Colonic mucosa (tissue), 4 donors: ENCODE measurements around the gene ABCC5. TPM values are rescaled to one million over a fixed set of nuclear protein-coding genes. Genes with fewer than 3 reads are reported as not detected.

Source experiments
- DNase-seq: peaks from one replicate; pipeline ENCODE4 v3.0.0-alpha.2; 2020
- H3K27ac ChIP-seq: fragments of 200-600 bp; one replicate; pipeline ENCODE4 v1.8.0; 2021
- H3K27me3 ChIP-seq: fragments of 200-600 bp; one replicate; pipeline ENCODE4 v1.8.0; 2021
- H3K36me3 ChIP-seq: fragments of 200-600 bp; one replicate; pipeline ENCODE4 v1.8.0; 2021
- H3K4me1 ChIP-seq: fragments of 200-600 bp; one replicate; pipeline ENCODE4 v1.8.0; 2021; ENCODE audit warnings: mild to moderate bottlenecking
- H3K4me3 ChIP-seq: fragments of 200-600 bp; one replicate; pipeline ENCODE4 v1.8.0; 2021
- H3K9ac ChIP-seq, 2 donors: one replicate each; pipeline ENCODE4 v1.7.0; 2013; ENCODE audit warnings: control low read depth in 2 of 2, low read depth in 2 of 2, low read length in 2 of 2
- H3K9me3 ChIP-seq: fragments of 200-600 bp; one replicate; pipeline ENCODE4 v1.8.0; 2021
- intact Hi-C: fragments of 100-400 bp; cut with DNase I; formaldehyde crosslinking; loops from one replicate; pipeline ENCODE4 v1.14.1; 2022
- total RNA-seq, 2 donors: library from RNA; stranded (reverse); fragmentation: NEBNext Ultra II Directional in 1 of 2; extraction: Animal tissue kit (Norgen Biotek cat#: 25700) in 1 of 2; gene quantifications; one replicate each; pipeline ENCODE4 v1.2.1, GENCODE V29; 2021
- TF ChIP-seq, protein P1 (sequence below): fragments of 200-600 bp; IDR thresholded peaks from one replicate; pipeline ENCODE4 v1.8.0; 2022; ENCODE audit warnings: antibody characterized with exemption, mild to moderate bottlenecking
- donor health status: healthy.
- donor health status: DM: no; HTN: no; CAD: no.
- donor health status: DM: no; HTN: no; CAD: no.

Gene ABCC5
- total RNA-seq, 2 donors from 2014 or later = 15.1 to 16.6 TPM

DNA sequence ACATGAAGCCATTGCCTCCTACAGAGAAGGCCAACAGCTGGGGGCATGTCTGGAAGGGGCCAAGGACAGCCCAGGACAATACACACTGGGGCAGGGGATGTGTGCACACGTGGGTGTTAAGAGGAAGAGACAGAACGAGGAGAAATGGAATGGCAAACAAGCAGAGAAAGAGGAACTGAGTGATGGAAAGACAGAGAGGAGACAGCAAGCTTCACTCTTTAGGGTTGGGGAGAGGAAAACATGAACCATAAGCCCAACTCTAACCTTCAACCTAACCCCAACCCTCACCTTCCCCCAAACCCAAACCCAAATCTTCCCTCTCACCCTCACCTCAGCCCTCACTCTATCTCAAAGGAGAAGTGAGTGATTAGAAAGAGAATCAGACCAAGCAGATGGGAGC lies 121.1 kb downstream of the ABCC5 start:
- TF ChIP-seq, protein P1, sequence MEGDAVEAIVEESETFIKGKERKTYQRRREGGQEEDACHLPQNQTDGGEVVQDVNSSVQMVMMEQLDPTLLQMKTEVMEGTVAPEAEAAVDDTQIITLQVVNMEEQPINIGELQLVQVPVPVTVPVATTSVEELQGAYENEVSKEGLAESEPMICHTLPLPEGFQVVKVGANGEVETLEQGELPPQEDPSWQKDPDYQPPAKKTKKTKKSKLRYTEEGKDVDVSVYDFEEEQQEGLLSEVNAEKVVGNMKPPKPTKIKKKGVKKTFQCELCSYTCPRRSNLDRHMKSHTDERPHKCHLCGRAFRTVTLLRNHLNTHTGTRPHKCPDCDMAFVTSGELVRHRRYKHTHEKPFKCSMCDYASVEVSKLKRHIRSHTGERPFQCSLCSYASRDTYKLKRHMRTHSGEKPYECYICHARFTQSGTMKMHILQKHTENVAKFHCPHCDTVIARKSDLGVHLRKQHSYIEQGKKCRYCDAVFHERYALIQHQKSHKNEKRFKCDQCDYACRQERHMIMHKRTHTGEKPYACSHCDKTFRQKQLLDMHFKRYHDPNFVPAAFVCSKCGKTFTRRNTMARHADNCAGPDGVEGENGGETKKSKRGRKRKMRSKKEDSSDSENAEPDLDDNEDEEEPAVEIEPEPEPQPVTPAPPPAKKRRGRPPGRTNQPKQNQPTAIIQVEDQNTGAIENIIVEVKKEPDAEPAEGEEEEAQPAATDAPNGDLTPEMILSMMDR = no peak

DNA sequence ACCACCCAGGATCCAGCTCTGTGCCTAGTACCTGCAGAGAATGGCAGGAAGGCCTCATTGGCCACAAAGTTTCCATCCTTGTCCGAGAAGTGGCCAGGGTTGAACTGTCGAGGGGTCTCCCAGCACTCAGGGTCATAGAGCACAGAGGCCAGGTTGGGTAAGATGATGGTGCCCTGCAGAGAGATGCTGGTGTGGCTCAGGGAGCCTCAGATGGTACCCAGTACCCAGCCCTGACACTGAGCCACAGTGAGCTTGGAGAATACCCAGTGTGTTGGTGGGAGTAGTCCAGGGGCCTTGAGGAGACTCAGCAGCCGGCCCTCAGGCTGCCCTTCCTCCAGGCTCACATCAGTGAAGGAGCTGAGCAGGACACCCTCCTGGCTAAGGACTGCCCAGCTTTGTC lies 121.5 kb downstream of the ABCC5 start:
- H3K27me3 ChIP-seq = no peaks in the 10 kb centered on the region
- no peaks in the 10 kb centered on the region for H3K36me3 ChIP-seq
- no peak for DNase-seq
- no peak overlapping the region for H3K4me3 ChIP-seq
- no peaks in the 10 kb centered on the region for H3K9me3 ChIP-seq
- intact Hi-C loops = loop anchor here (5.0 to 10.0 kb wide), 3 partner anchors 259 to 396 kb away; partner anchors contain the start of gene DVL3
- TF ChIP-seq, protein P1 = no peak
- H3K4me1 ChIP-seq = no peaks in the 10 kb centered on the region
- no peak overlapping the region for H3K9ac ChIP-seq
- H3K27ac ChIP-seq = no peak overlapping the region

More for the DNA sequence above, 121.1 kb downstream of the ABCC5 start:
- DNase-seq = no peak
- Histone ChIP-seq H3K27ac (no peak overlapping the region), H3K9me3 (no peaks in the 10 kb centered on the region), H3K27me3 (no peaks in the 10 kb centered on the region), H3K4me1 (no peaks in the 10 kb centered on the region), H3K4me3 (no peak overlapping the region), H3K9ac (no peak overlapping the region), H3K36me3 (no peaks in the 10 kb centered on the region)
- intact Hi-C loops = loop anchor here (5.0 to 10.0 kb wide), 3 partner anchors 258 to 396 kb away; partner anchors contain the start of gene DVL3

DNA sequence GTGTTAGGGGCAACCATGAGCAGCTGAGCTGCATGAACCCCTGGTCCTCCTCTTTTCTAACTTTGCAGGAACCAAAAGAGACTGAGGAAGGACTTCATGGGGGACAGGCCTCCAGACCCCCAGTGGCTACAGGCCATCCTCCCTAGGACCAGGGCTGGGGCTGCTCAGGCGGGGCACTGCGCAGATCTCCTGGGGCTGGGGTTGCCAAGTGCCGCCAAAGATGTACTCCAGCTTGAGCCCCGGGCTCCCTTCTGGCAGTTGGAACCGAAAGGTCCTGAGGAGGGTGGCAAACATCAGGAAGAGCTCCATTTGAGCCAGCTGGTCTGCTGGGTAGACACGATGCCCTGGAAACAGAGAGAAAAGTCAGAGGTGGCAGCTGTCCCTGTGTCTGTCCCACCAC lies 121.9 kb downstream of the ABCC5 start:
- no peaks in the 10 kb centered on the region for H3K4me1 ChIP-seq
- no peak for DNase-seq
- H3K36me3 ChIP-seq = no peaks in the 10 kb centered on the region
- TF ChIP-seq, protein P1 = no peak
- no peaks in the 10 kb centered on the region for H3K9me3 ChIP-seq
- no peak overlapping the region for H3K9ac ChIP-seq
- peaks cover 3% of the 10 kb centered on the region for H3K27me3 ChIP-seq
- no peak overlapping the region for H3K4me3 ChIP-seq
- no peak overlapping the region for H3K27ac ChIP-seq
- intact Hi-C loops = loop anchor here (5.0 to 10.0 kb wide), 3 partner anchors 259 to 397 kb away; partner anchors contain the start of gene DVL3

DNA sequence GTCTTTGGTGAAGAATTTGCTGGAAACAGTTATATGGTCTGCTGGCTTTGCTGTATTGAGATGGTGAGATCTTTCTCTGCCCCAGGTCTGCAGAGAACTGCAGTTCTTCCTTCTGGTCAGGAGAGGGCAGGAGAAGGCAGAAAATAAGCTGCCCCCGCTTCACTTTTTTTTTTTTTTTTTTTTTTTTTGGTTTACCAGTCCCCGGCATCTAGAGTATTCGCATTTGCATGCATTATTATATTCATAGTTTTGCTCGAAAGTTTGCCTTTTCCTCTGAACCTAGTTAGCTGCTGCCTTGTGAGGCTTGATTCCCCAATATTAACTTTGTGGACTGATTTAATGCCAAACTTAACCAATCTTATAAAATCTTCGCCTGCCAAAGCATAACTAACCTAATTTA lies 122.4 kb downstream of the ABCC5 start:
- Histone ChIP-seq H3K4me1 (no peaks in the 10 kb centered on the region), H3K27ac (no peak overlapping the region), H3K9me3 (no peaks in the 10 kb centered on the region), H3K27me3 (peaks cover 3% of the 10 kb centered on the region), H3K4me3 (no peak overlapping the region), H3K9ac (no peak overlapping the region), H3K36me3 (no peaks in the 10 kb centered on the region)
- DNase-seq = no peak
- intact Hi-C loops = loop anchor here (5.0 to 10.0 kb wide), 3 partner anchors 260 to 397 kb away; partner anchors contain the start of gene DVL3
- TF ChIP-seq, protein P1 = peak; percentile 69

DNA sequence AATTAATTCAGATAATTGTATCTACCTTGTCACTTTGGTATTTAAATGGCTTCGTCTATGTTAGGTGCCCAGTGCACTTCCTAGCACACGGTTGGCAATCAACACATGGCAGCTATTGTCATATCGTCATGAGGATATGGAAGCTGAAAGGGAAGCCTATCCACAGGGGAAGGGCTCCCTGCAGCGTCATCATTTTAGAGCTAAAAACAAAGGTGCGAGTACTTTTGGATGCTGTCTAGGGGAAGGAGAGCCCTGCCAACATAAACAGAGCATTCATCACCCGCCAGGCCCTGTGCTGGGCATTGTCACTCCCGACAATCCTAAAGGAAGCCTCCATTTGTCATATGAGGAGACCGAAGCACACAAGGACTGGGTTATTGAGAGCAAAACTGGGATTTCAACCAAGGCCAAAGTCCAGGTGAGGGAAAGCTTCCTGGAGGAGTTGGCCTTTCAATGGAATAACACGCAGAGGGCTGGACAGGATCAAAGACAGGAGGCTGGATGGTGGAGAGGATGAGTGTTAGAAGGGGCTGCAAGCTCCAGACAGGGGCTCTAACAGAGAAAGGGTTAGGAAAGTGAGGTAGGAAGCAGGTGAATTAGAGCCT lies 125.0 kb downstream of the ABCC5 start:
- Histone ChIP-seq H3K4me3 (no peak overlapping the region), H3K9me3 (no peaks in the 10 kb centered on the region), H3K27me3 (peaks cover 3% of the 10 kb centered on the region), H3K4me1 (no peaks in the 10 kb centered on the region), H3K9ac (no peak overlapping the region), H3K36me3 (no peaks in the 10 kb centered on the region), H3K27ac (peak overlapping the region; percentile 27)
- TF ChIP-seq, protein P1 = no peak
- intact Hi-C loops = loop anchor here (10.0 kb wide), 1 partner anchor 262 kb away; the partner anchor contains the start of gene DVL3
- DNase-seq = peak; percentile 75
